H54 (cell line): ENCODE data around the gene SIGLEC7.
"Not testable (repeated sequence)": the region's sequence is repeated elsewhere in the genome, so short reads cannot be mapped to it uniquely, and the experiment has no call there.

Source experiments
- DNase-seq: peaks from one replicate; pipeline ENCODE4 v3.0.0; 2011; ENCODE audit warnings: low spot score, mixed read lengths; ENCODE audit not compliant: insufficient read length
- FAIRE-seq: peaks from 3 replicates; lab custom pipeline; 2011; peaks lifted over from hg19 to GRCh38; lab: Jason Lieb, UNC
- POLR2A ChIP-seq: IDR thresholded peaks from 2 replicates; pipeline ENCODE4 v1.6.1; 2011; ENCODE audit warnings: low read depth, mild to moderate bottlenecking, low read length

Gene SIGLEC7

GRCh38 chr19:51158474-51159129 is 16.5 kb downstream of the SIGLEC7 start:
- no peak for TF ChIP-seq POLR2A
- FAIRE-seq (no peak), DNase-seq (peak; percentile 15)

- DNase-seq: no peak
- TF ChIP-seq POLR2A: no peak
Observed at GRCh38 chr19:51159656-51160055, 17.6 kb downstream of the SIGLEC7 start.

GRCh38 chr19:51161266-51161665 is 19.2 kb downstream of the SIGLEC7 start:
- no peak for DNase-seq
- no peak for TF ChIP-seq POLR2A
- FAIRE-seq: no peak

More at GRCh38 chr19:51159656-51160055, 17.6 kb downstream of the SIGLEC7 start:
- no peak for FAIRE-seq

- no peak for TF ChIP-seq POLR2A
- DNase-seq (no peak), FAIRE-seq (no peak)
Observed at GRCh38 chr19:51161867-51162496, 19.9 kb downstream of the SIGLEC7 start.

GRCh38 chr19:51163257-51163656 is 21.2 kb downstream of the SIGLEC7 start:
- no peak for FAIRE-seq
- DNase-seq: no peak
- TF ChIP-seq POLR2A: no peak

GRCh38 chr19:51164215-51164614 is 22.1 kb downstream of the SIGLEC7 start:
- TF ChIP-seq POLR2A: no peak
- DNase-seq (no peak), FAIRE-seq (no peak)

- TF ChIP-seq POLR2A: no peak
- no peak for DNase-seq
- FAIRE-seq: no peak
Observed at GRCh38 chr19:51166846-51167490, 24.9 kb downstream of the SIGLEC7 start.

- no peak for FAIRE-seq
- no peak for TF ChIP-seq POLR2A
- no peak for DNase-seq
Observed at GRCh38 chr19:51168564-51169282, 26.6 kb downstream of the SIGLEC7 start.

- DNase-seq: not testable (repeated sequence)
- FAIRE-seq: peak; percentile 65
Observed at GRCh38 chr19:51169283-51169918, 27.3 kb downstream of the SIGLEC7 start.

- no peak for FAIRE-seq
- DNase-seq: no peak
- no peak for TF ChIP-seq POLR2A
Observed at GRCh38 chr19:51172223-51172622, 30.1 kb downstream of the SIGLEC7 start.

GRCh38 chr19:51173681-51174080 is 31.6 kb downstream of the SIGLEC7 start:
- FAIRE-seq (no peak), DNase-seq (no peak)
- no peak for TF ChIP-seq POLR2A

- no peak for TF ChIP-seq POLR2A
- DNase-seq (no peak), FAIRE-seq (no peak)
Observed at GRCh38 chr19:51179256-51179655, 37.2 kb downstream of the SIGLEC7 start.

GRCh38 chr19:51181377-51181912 is 39.3 kb downstream of the SIGLEC7 start:
- FAIRE-seq: no peak
- no peak for TF ChIP-seq POLR2A

More at GRCh38 chr19:51181377-51181912, 39.3 kb downstream of the SIGLEC7 start:
- no peak for DNase-seq
